ENCODE data around the gene TOB2. TPM values are rescaled to one million over a fixed set of nuclear protein-coding genes. Genes with fewer than 3 reads are reported as not detected.
A peak's percentile ranks its signal among the peaks of the same experiment; 100 is the strongest.

The TOB2 gene
- total and polyA plus RNA-seq, 2 experiments from 2014 or later = 29.6 to 35.7 TPM

DNA sequence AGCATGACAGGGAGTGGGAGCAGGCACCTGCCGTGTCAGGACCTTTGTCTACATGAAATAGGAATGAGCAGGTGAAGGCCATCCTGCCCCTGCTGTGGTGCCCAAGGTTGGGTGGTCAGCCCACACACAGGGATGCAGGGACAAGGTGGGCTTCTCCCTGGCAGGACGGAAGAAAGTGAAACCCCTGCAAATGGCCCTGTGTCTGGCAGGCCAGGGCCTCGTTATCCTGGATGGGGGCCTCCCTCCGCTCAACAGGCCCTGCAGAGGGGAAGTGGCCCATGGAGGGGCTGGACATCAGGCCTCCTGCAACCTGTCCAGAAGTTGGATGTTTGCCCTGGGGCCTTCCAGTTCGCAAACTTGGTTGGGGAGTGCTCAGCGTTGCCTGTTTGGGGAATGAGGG is 14.9 kb downstream of the TOB2 start:
- TF ChIP-seq EZH2 (IDR thresholded peaks at IDR 0.05; ENCODE audit: insufficient read depth, poor library complexity, severe bottlenecking) (no peak), EZH2phosphoT487 (IDR thresholded peaks at IDR 0.05; ENCODE audit: insufficient read depth, low read depth) (no peak)
- in situ Hi-C loops (cut with MboI) = no loop called here
- Histone ChIP-seq H3K9me2 (ENCODE audit: insufficient read depth) (no peaks in the 10 kb centered on the region), H3K4me1 (ENCODE audit: insufficient read depth) (peaks cover 3% of the 10 kb centered on the region; the same call in 1 of the 2 replicates), H3K4me2 (ENCODE audit: unreplicated experiment) (no peak overlapping the region), H4K20me1 (ENCODE audit: insufficient read depth) (no peaks in the 10 kb centered on the region; the same call in 1 of the 2 replicates), H3K27ac (no peak overlapping the region), H2AFZ (no peak overlapping the region), H3K9ac (no peak overlapping the region), H3K9me3 (ENCODE audit: low read depth) (no peaks in the 10 kb centered on the region), H3F3A (ENCODE audit: insufficient read depth) (peaks cover 56% of the 10 kb centered on the region), H3K36me3 (ENCODE audit: low read depth) (peaks cover 17% of the 10 kb centered on the region), H3K27me3 (replicated peaks; ENCODE audit: insufficient read depth) (no peaks in the 10 kb centered on the region), H3K4me3 (no peak overlapping the region), H3K79me2 (ENCODE audit: insufficient read depth) (peaks cover 43% of the 10 kb centered on the region)
- 86 to 93% methylated on average over 6 of the region's 6 CpGs for WGBS, 2 experiments (ENCODE audit: low coverage in 1 of 2, low lambda C conversion rate in 2 of 2, missing lambda C conversion rate in 2 of 2)
- no peak for DNase-seq

DNA sequence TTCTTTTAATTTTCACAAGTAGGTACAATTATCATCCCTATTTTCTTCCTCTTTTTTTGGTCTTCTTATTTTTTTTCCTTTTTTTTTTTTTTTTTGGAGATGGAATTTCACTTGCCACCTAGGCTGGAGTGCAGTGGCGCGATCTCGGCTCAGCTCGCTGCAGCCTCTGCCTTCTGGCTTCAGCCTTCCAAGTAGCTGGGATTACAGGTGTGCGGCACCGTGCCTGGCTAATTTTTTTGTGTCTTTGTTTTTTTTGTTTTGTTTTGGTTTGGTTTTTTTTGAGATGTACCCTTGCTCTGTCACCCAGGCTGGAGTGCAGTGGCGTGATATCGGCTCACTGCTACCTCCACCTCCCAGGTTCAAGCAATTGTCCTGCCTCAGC is 16.7 kb downstream of the TOB2 start:
- Histone ChIP-seq H3K27me3 (replicated peaks; ENCODE audit: insufficient read depth) (no peaks in the 10 kb centered on the region), H3F3A (ENCODE audit: insufficient read depth) (peaks cover 44% of the 10 kb centered on the region), H3K4me1 (ENCODE audit: insufficient read depth) (peaks cover 3% of the 10 kb centered on the region; the same call in 1 of the 2 replicates), H3K9me2 (ENCODE audit: insufficient read depth) (no peaks in the 10 kb centered on the region), H3K9me3 (ENCODE audit: low read depth) (no peaks in the 10 kb centered on the region), H3K27ac (no peak overlapping the region), H3K9ac (no peak overlapping the region), H2AFZ (no peak overlapping the region), H4K20me1 (ENCODE audit: insufficient read depth) (no peaks in the 10 kb centered on the region; the same call in 1 of the 2 replicates), H3K4me3 (no peak overlapping the region), H3K79me2 (ENCODE audit: insufficient read depth) (peaks cover 26% of the 10 kb centered on the region), H3K4me2 (ENCODE audit: unreplicated experiment) (no peak overlapping the region), H3K36me3 (ENCODE audit: low read depth) (peaks cover under 1% of the 10 kb centered on the region; the same call in 1 of the 2 replicates)
- in situ Hi-C loops (cut with MboI) = no loop called here
- TF ChIP-seq EZH2phosphoT487 (IDR thresholded peaks at IDR 0.05; ENCODE audit: insufficient read depth, low read depth) (no peak), EZH2 (IDR thresholded peaks at IDR 0.05; ENCODE audit: insufficient read depth, poor library complexity, severe bottlenecking) (no peak)
- WGBS, 2 experiments (ENCODE audit: low coverage in 1 of 2, low lambda C conversion rate in 2 of 2, missing lambda C conversion rate in 2 of 2) = 98 to 99% methylated on average over 8 of the region's 8 CpGs
- no peak for DNase-seq

DNA sequence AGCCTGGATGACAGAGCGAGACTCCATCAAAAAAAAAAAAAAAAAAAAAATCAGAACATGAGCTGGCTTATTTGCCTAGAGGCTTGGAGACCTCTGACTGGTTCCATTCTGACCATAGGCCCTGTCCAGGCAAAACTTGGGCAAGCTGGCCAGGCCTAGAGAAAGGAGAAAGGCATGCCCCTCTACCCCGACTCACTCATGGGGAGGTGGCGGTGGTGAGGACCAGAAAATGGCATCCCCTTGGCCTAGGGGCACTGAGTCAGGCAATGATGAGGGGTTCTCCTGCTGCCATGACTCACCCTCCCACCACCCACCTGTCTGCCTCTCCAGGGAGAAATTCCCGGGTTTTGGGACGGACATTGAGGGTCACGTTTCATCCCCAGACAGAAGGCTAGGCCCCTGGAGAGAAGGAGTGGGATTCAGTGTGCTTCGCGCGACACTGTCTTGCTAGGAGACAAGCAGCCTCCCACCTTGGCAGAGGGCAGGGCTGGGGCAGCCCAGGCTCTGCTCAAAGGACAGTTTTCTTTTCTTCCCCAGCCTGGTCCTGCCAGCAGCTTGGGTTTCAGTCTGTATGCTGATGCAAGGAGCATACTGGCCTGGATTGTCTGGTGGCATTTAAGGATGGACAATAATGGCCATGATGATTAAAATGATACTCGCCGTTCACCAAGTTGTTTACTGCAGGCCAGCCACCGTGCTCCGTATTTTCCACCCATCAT is 17.2 kb downstream of the TOB2 start:
- no peak for TF ChIP-seq EZH2phosphoT487 (IDR thresholded peaks at IDR 0.05; ENCODE audit: insufficient read depth, low read depth)
- no peak for TF ChIP-seq EZH2 (IDR thresholded peaks at IDR 0.05; ENCODE audit: insufficient read depth, poor library complexity, severe bottlenecking)
- Histone ChIP-seq H3K9me2 (ENCODE audit: insufficient read depth) (no peaks in the 10 kb centered on the region), H3K36me3 (ENCODE audit: low read depth) (no peaks in the 10 kb centered on the region; the same call in 1 of the 2 replicates), H3K4me3 (no peak overlapping the region), H2AFZ (no peak overlapping the region), H3K27ac (no peak overlapping the region), H3K4me2 (ENCODE audit: unreplicated experiment) (no peak overlapping the region), H3F3A (ENCODE audit: insufficient read depth) (peaks cover 40% of the 10 kb centered on the region), H3K9me3 (ENCODE audit: low read depth) (no peaks in the 10 kb centered on the region), H3K4me1 (ENCODE audit: insufficient read depth) (peaks cover 3% of the 10 kb centered on the region; the same call in 1 of the 2 replicates), H3K79me2 (ENCODE audit: insufficient read depth) (peaks cover 20% of the 10 kb centered on the region), H3K27me3 (replicated peaks; ENCODE audit: insufficient read depth) (no peaks in the 10 kb centered on the region), H3K9ac (no peak overlapping the region), H4K20me1 (ENCODE audit: insufficient read depth) (no peaks in the 10 kb centered on the region)
- DNase-seq = peak; percentile 27
- in situ Hi-C loops (cut with MboI) = no loop called here
- 80 to 82% methylated on average over 13 of the region's 13 CpGs for WGBS, 2 experiments (ENCODE audit: low coverage in 1 of 2, low lambda C conversion rate in 2 of 2, missing lambda C conversion rate in 2 of 2)

DNA sequence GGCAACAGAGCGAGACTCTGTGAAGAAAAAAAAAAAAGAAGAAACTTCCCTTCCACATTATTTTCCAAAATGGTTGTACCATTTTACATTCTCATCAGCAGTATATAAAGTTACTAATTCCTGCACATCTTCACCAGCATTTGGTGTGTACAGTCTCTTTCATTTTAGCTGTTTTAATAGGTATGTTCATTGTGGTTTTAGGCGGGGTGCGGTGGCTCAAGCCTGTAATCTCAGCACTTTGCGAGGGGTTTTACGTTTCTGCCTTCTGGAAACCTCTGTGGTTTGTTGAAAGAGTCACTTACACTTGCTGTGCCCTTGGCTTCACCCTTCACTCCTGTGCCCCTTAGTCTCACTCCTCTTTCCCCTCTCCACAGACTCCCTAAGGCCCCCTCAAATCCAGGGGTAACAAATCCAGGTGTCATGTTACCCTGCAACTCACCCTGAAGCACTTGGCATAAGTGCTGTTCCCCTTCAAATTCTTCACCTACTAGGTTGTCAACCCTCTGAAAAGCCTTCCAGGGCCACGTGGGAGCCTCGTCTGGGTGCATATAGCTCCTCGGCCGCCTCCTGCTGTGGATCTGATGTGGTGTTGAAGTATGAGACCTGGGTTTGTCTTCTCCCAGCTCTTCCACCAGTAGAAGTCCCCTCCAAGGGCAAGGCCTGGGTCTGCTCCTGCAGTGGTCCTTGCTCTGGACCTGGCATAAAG is 20.8 kb downstream of the TOB2 start:
- H3K4me1 ChIP-seq (ENCODE audit: insufficient read depth) = no peaks in the 10 kb centered on the region
- no peak overlapping the region for H3K4me3 ChIP-seq
- no peak overlapping the region for H2AFZ ChIP-seq
- no peaks in the 10 kb centered on the region for H3K79me2 ChIP-seq (ENCODE audit: insufficient read depth)
- H3K9ac ChIP-seq = no peak overlapping the region
- TF ChIP-seq EZH2 (IDR thresholded peaks at IDR 0.05; ENCODE audit: insufficient read depth, poor library complexity, severe bottlenecking) = no peak
- TF ChIP-seq EZH2phosphoT487 (IDR thresholded peaks at IDR 0.05; ENCODE audit: insufficient read depth, low read depth) = no peak
- H3K27me3 ChIP-seq (replicated peaks; ENCODE audit: insufficient read depth) = no peaks in the 10 kb centered on the region
- H3K9me2 ChIP-seq (ENCODE audit: insufficient read depth) = no peaks in the 10 kb centered on the region
- H3F3A ChIP-seq (ENCODE audit: insufficient read depth) = peaks cover 12% of the 10 kb centered on the region; the same call in 1 of the 2 replicates
- no peaks in the 10 kb centered on the region for H3K36me3 ChIP-seq (ENCODE audit: low read depth)
- no peak for DNase-seq
- in situ Hi-C loops (cut with MboI) = no loop called here
- H3K9me3 ChIP-seq (ENCODE audit: low read depth) = no peaks in the 10 kb centered on the region
- H3K4me2 ChIP-seq (ENCODE audit: unreplicated experiment) = no peak overlapping the region
- no peak overlapping the region for H3K27ac ChIP-seq
- 75 to 76% methylated on average over 9 of the region's 9 CpGs for WGBS, 2 experiments (ENCODE audit: low coverage in 1 of 2, low lambda C conversion rate in 2 of 2, missing lambda C conversion rate in 2 of 2)
- H4K20me1 ChIP-seq (ENCODE audit: insufficient read depth) = no peaks in the 10 kb centered on the region

All from GM23248 (cell line).